H1 (cell line): ENCODE measurements around the gene NR5A1. TPM values are rescaled to one million over a fixed set of nuclear protein-coding genes. Genes with fewer than 3 reads are reported as not detected.

Source experiments
- CTCF ChIA-PET: fragments of 300-600 bp; sonication (Branson Sonifier 250); formaldehyde crosslinking; loops from one replicate; lab custom pipeline; 2021; ENCODE audit not compliant: partially characterized antibody; lab: Charles Lee
- POLR2A ChIA-PET: fragments of 300-600 bp; sonication (Branson Sonifier 250); formaldehyde crosslinking; loops from one replicate; lab custom pipeline; 2021; ENCODE audit warnings: inconsistent platforms; ENCODE audit not compliant: partially characterized antibody; lab: Charles Lee
- DNase-seq, 2 experiments: peaks; one replicate each; pipeline versions ENCODE4 v3.0.0 to v3.0.0-alpha.2; 2010 to 2022; ENCODE audit warnings: low spot score in 2 of 2, low read depth in 1 of 2, mixed read lengths in 1 of 2
- FAIRE-seq: peaks from 2 replicates; lab custom pipeline; 2011; peaks lifted over from hg19 to GRCh38; lab: Jason Lieb, UNC
- H2AFZ ChIP-seq: 2 replicates; pipeline ENCODE4 v1.8.1; 2012; ENCODE audit warnings: low read length, inconsistent platforms
- H2AK5ac ChIP-seq: 2 replicates; pipeline ENCODE4 v1.6.1; 2013; ENCODE audit warnings: low read depth, low read length
- H2BK120ac ChIP-seq: replicated peaks from 2 replicates; pipeline ENCODE3; 2013; ENCODE audit warnings: low read depth, low read length, inconsistent platforms
- H2BK12ac ChIP-seq: 2 replicates; pipeline ENCODE4 v1.6.1; 2013; ENCODE audit warnings: low read depth, low read length
- H2BK15ac ChIP-seq: 2 replicates; pipeline ENCODE4 v1.6.1; 2013; ENCODE audit warnings: low read length
- H2BK20ac ChIP-seq: 2 replicates; pipeline ENCODE4 v1.6.1; 2013; ENCODE audit warnings: low read length
- H2BK5ac ChIP-seq: 2 replicates; pipeline ENCODE4 v1.6.1; 2013; ENCODE audit warnings: low read depth, low read length
- H3K14ac ChIP-seq: 2 replicates; pipeline ENCODE4 v1.6.1; 2013; ENCODE audit warnings: inconsistent platforms; ENCODE audit not compliant: insufficient read length
- H3K18ac ChIP-seq: 2 replicates; pipeline ENCODE4 v1.6.1; 2013; ENCODE audit warnings: low read length; ENCODE audit errors: extremely low read depth
- H3K23ac ChIP-seq: 2 replicates; pipeline ENCODE4 v1.6.1; 2013; ENCODE audit warnings: inconsistent platforms; ENCODE audit not compliant: insufficient read length
- H3K23me2 ChIP-seq: 2 replicates; pipeline ENCODE4 v1.6.1; 2013; ENCODE audit warnings: low read depth, low read length
- H3K27ac ChIP-seq: 2 replicates; pipeline ENCODE4 v1.6.1; 2011; ENCODE audit warnings: low read depth, low read length, inconsistent platforms
- H3K27me3 ChIP-seq, 4 experiments: replicated peaks in 1 of 4; 1 replicate in 1 of 4; 2 replicates in 3 of 4; pipeline versions ENCODE4 v1.6.1 to v1.8.1; 2011 to 2013; ENCODE audit warnings: low read length in 3 of 4, mild to moderate bottlenecking in 3 of 4, inconsistent platforms in 2 of 4, mixed read lengths in 2 of 4, moderate library complexity in 1 of 4; ENCODE audit not compliant: control insufficient read depth in 3 of 4, insufficient read depth in 3 of 4; ENCODE audit errors: extremely low read depth in 1 of 4
- H3K36me3 ChIP-seq, 4 experiments: 2 replicates each; pipeline versions ENCODE4 v1.6.1 to v1.8.1; 2011 to 2013; ENCODE audit warnings: mild to moderate bottlenecking in 4 of 4, low read length in 3 of 4, moderate library complexity in 2 of 4, control low read depth in 1 of 4, inconsistent platforms in 1 of 4; ENCODE audit not compliant: insufficient read depth in 4 of 4, control insufficient read depth in 2 of 4
- H3K4ac ChIP-seq: replicated peaks from 2 replicates; pipeline ENCODE3; 2013; ENCODE audit warnings: low read length, low read depth, mixed read lengths, inconsistent platforms; ENCODE audit not compliant: insufficient read length
- H3K4me1 ChIP-seq, 4 experiments: replicated peaks in 1 of 4; 1 replicate in 1 of 4; 2 replicates in 3 of 4; pipeline versions ENCODE4 v1.6.1 to v1.8.1; 2011 to 2013; ENCODE audit warnings: low read length in 3 of 4, inconsistent platforms in 2 of 4, mixed read lengths in 1 of 4; ENCODE audit not compliant: insufficient read depth in 4 of 4, control insufficient read depth in 3 of 4
- H3K4me2 ChIP-seq, 2 experiments: 2 replicates each; pipeline versions ENCODE4 v1.6.1 to v1.8.1; 2011 to 2013; ENCODE audit warnings: low read depth in 2 of 2, low read length in 2 of 2, control low read depth in 1 of 2, inconsistent platforms in 1 of 2, mild to moderate bottlenecking in 1 of 2; ENCODE audit not compliant: insufficient read depth in 1 of 2
- H3K4me3 ChIP-seq, 4 experiments: fragments of 200-600, 300-600 bp in 1 of 4; sonication (generic), shearing (Covaris generic), sonication (Bioruptor Twin) in 1 of 4; 2 replicates each; pipeline versions ENCODE4 v1.5.1 to v1.8.1; 2011 to 2016; ENCODE audit warnings: low read length in 4 of 4, low read depth in 3 of 4, control low read depth in 2 of 4, inconsistent platforms in 2 of 4, mild to moderate bottlenecking in 2 of 4, mixed read lengths in 1 of 4, moderate library complexity in 1 of 4; ENCODE audit not compliant: insufficient read depth in 2 of 4; ENCODE audit errors: extremely low read depth in 1 of 4
- H3K56ac ChIP-seq: replicated peaks from 2 replicates; pipeline ENCODE3; 2013; ENCODE audit warnings: low read depth, mild to moderate bottlenecking, mixed read lengths, low read length, inconsistent platforms; ENCODE audit not compliant: insufficient read length
- H3K79me1 ChIP-seq: 2 replicates; pipeline ENCODE4 v1.6.1; 2013; ENCODE audit warnings: low read depth, low read length, control low read depth
- H3K79me2 ChIP-seq, 2 experiments: 2 replicates each; pipeline versions ENCODE4 v1.6.1 to v1.8.1; 2012 to 2013; ENCODE audit warnings: low read length in 2 of 2, mild to moderate bottlenecking in 2 of 2, inconsistent platforms in 1 of 2; ENCODE audit not compliant: insufficient read depth in 2 of 2, control insufficient read depth in 1 of 2
- H3K9ac ChIP-seq, 4 experiments: replicated peaks in 1 of 4; 1 replicate in 1 of 4; 2 replicates in 3 of 4; pipeline versions ENCODE4 v1.6.1 to v1.8.1; 2011 to 2013; ENCODE audit warnings: low read depth in 3 of 4, low read length in 3 of 4, control low read depth in 2 of 4, mild to moderate bottlenecking in 2 of 4, moderate library complexity in 2 of 4, inconsistent platforms in 1 of 4; ENCODE audit errors: extremely low read depth in 1 of 4
- H3K9me3 ChIP-seq, 2 experiments: 2 replicates each; pipeline versions ENCODE4 v1.6.1 to v1.8.1; 2012 to 2013; ENCODE audit warnings: mild to moderate bottlenecking in 2 of 2, moderate library complexity in 2 of 2, control low read depth in 1 of 2, inconsistent platforms in 1 of 2, low read depth in 1 of 2, low read length in 1 of 2, mixed read lengths in 1 of 2; ENCODE audit not compliant: insufficient read depth in 2 of 2
- H4K20me1 ChIP-seq, 2 experiments: replicated peaks in 1 of 2; 2 replicates each; pipeline versions ENCODE3 to v1.8.1; 2011 to 2013; ENCODE audit warnings: inconsistent platforms in 2 of 2, low read length in 2 of 2, mild to moderate bottlenecking in 1 of 2; ENCODE audit not compliant: insufficient read depth in 2 of 2, control insufficient read depth in 1 of 2
- H4K5ac ChIP-seq: 2 replicates; pipeline ENCODE4 v1.6.1; 2013; ENCODE audit warnings: low read length, low read depth, mixed read lengths, inconsistent platforms; ENCODE audit not compliant: insufficient read length
- H4K8ac ChIP-seq: 2 replicates; pipeline ENCODE4 v1.8.0; 2013; ENCODE audit warnings: mild to moderate bottlenecking, moderate library complexity, low read length, inconsistent platforms; ENCODE audit not compliant: insufficient read depth; ENCODE audit errors: extremely low read depth
- H4K91ac ChIP-seq: replicated peaks from 2 replicates; pipeline ENCODE3; 2013; ENCODE audit warnings: low read length, mixed read lengths, inconsistent platforms; ENCODE audit not compliant: insufficient read length
- ATF2 ChIP-seq: IDR thresholded peaks from 2 replicates; pipeline ENCODE4 v1.6.1; 2012; ENCODE audit warnings: low read length, inconsistent platforms
- CEBPB ChIP-seq: IDR thresholded peaks from 2 replicates; pipeline ENCODE4 v1.6.1; 2012; ENCODE audit warnings: low read depth, low read length
- CHD1 ChIP-seq: IDR thresholded peaks from 2 replicates; pipeline ENCODE4 v1.6.1; 2012; ENCODE audit warnings: low read depth, low read length, improper control_type of control experiment
- CHD2 ChIP-seq: IDR thresholded peaks from 2 replicates; pipeline ENCODE4 v1.6.1; 2012; ENCODE audit warnings: low read length, improper control_type of control experiment
- CREB1 ChIP-seq: IDR thresholded peaks from 2 replicates; pipeline ENCODE4 v1.6.1; 2012; ENCODE audit warnings: inconsistent platforms
- KDM1A ChIP-seq: fragments of 200-600, 300-600 bp; sonication (generic); IDR thresholded peaks from 2 replicates; pipeline ENCODE4 v1.7.1; 2016; ENCODE audit warnings: mild to moderate bottlenecking, low read length, borderline replicate concordance
- NANOG ChIP-seq: IDR thresholded peaks from 2 replicates; pipeline ENCODE4 v1.6.1; 2011; ENCODE audit warnings: low read length, low read depth, mild to moderate bottlenecking, inconsistent platforms; ENCODE audit not compliant: insufficient read depth, poor library complexity, severe bottlenecking
- POLR2A ChIP-seq, 2 experiments: IDR thresholded peaks; 1 replicate in 1 of 2; 2 replicates in 1 of 2; pipeline ENCODE4 v1.6.1; 2011; ENCODE audit warnings: low read depth in 2 of 2, low read length in 2 of 2, mild to moderate bottlenecking in 2 of 2; ENCODE audit errors: control extremely low read depth in 1 of 2
- SP4 ChIP-seq: IDR thresholded peaks from 2 replicates; pipeline ENCODE4 v1.6.1; 2012; ENCODE audit warnings: low read length, inconsistent platforms
- SUZ12 ChIP-seq: fragments of 200-600 bp; sonication (generic); IDR thresholded peaks from 2 replicates; pipeline ENCODE4 v1.6.1; 2012; ENCODE audit warnings: mild to moderate bottlenecking, inconsistent platforms, low read length, moderate library complexity, mixed read lengths
- TAF1 ChIP-seq: IDR thresholded peaks from 2 replicates; pipeline ENCODE4 v1.6.1; 2011; ENCODE audit warnings: mild to moderate bottlenecking, low read depth, low read length
- WGBS, 2 experiments: shearing (Covaris generic) in 1 of 2; methylation state at CpG; one replicate each; pipeline versions ENCODE4 v1.1.6 to v1.1.7; 2013 to 2015; ENCODE audit warnings: low lambda C conversion rate in 2 of 2, mixed read lengths in 2 of 2, inconsistent platforms in 1 of 2, low coverage in 1 of 2, missing lambda C conversion rate in 1 of 2; ENCODE audit not compliant: insufficient replicate concordance in 2 of 2, insufficient coverage in 1 of 2, insufficient read length in 1 of 2; ENCODE audit errors: extremely low coverage in 1 of 2, missing lambda C conversion rate in 1 of 2; 5-methylcytosine and 5-hydroxymethylcytosine counted together
- polyA plus RNA-seq, 7 experiments: library from polyadenylated mRNA; depleted of rRNA in 3 of 7; stranded (reverse) in 5 of 7; unstranded in 2 of 7; fragments of >200 nt in 5 of 7; fragments of 200-250 nt in 2 of 7; gene quantifications; 1 replicate in 5 of 7; 2 replicates in 1 of 7; 4 replicates in 1 of 7; pipeline versions ENCODE4 v1.2.1 to v1.2.3, GENCODE V29; 2011 to 2013; ENCODE audit warnings: missing spikeins in 2 of 7, mixed read lengths in 2 of 7
- total RNA-seq: library from RNA; stranded (reverse); fragmentation: NEBNext Ultra II Directional; extraction: Animal tissue kit (Norgen Biotek cat#: 25700); gene quantifications from 2 replicates; pipeline ENCODE4 v1.2.1, GENCODE V29; 2021

Gene NR5A1
- total and polyA plus RNA-seq, 2 of the 8 experiments (the other 6 are each of a cell fraction or from before 2014, with no cell fraction given): 0.29 to 0.58 TPM

GRCh38 chr9:124482431-124483031 is 24.7 kb downstream of the NR5A1 start:
- no peak overlapping the region for H3K23ac ChIP-seq
- H2AK5ac ChIP-seq: peak overlapping the region; percentile 80; the same call in 1 of the 2 replicates
- H2BK20ac ChIP-seq: no peak overlapping the region
- no peak overlapping the region for H2BK120ac ChIP-seq
- no peaks in the 10 kb centered on the region for H3K79me1 ChIP-seq
- H3K56ac ChIP-seq: no peak overlapping the region
- peaks cover 8 to 40% (median 25%) of the 10 kb centered on the region in 4 experiments for H3K4me1 ChIP-seq
- H3K27ac ChIP-seq: no peak overlapping the region
- peak overlapping the region; percentile 23 to 55 (median 34); a peak in 7 of 8 replicates for H3K4me3 ChIP-seq
- H4K5ac ChIP-seq: no peak overlapping the region
- H2AFZ ChIP-seq: 0 out of 2 replicates have a peak overlapping the region, but pooled peaks have one; percentile 40
- no peak overlapping the region; the same call in none of the 2 replicates for H3K18ac ChIP-seq
- FAIRE-seq (no peak), DNase-seq (peak in 1 of 2 experiments; percentile 74)
- H2BK5ac ChIP-seq: no peak overlapping the region
- H3K79me2 ChIP-seq: no peaks in the 10 kb centered on the region
- peaks cover 7% of the 10 kb centered on the region; the same call in 1 of the 2 replicates for H3K23me2 ChIP-seq
- no peak overlapping the region for H3K9ac ChIP-seq
- ChIA-PET POLR2A (no interaction called here), CTCF (interaction anchor here (1.8 to 7.0 kb wide), 5 partner anchors 10 to 1083 kb away, joined by 3 to 43 read pairs (median 9); no protein-coding TSS in a partner anchor)
- peak overlapping the region; percentile 20 for H4K91ac ChIP-seq
- no peak overlapping the region for H3K4ac ChIP-seq
- H4K20me1 ChIP-seq: peaks cover 0 to 7% of the 10 kb centered on the region in 2 experiments
- 76% methylated on average over 11 of the region's 26 CpGs; no CpG with 5 or more reads in 1 of the 2 experiments for WGBS, 2 experiments
- H3K27me3 ChIP-seq: peaks cover 8 to 39% (median 32%) of the 10 kb centered on the region in 4 experiments
- H2BK15ac ChIP-seq: peak overlapping the region; percentile 46
- no peak overlapping the region for H4K8ac ChIP-seq
- peak overlapping the region; percentile 81 to 92 for H3K4me2 ChIP-seq
- H3K36me3 ChIP-seq: no peaks in the 10 kb centered on the region
- H3K9me3 ChIP-seq: no peaks in the 10 kb centered on the region
- peak overlapping the region; percentile 63; the same call in 1 of the 2 replicates for H2BK12ac ChIP-seq
- H3K14ac ChIP-seq: no peak overlapping the region
- TF ChIP-seq CHD1 (no peak), ATF2 (no peak), CEBPB (no peak), TAF1 (no peak), POLR2A (IDR thresholded peaks at IDR 0.05; ENCODE audit: control extremely low read depth in 1 of 2, low read depth in 2 of 2, low read length in 2 of 2) (no peak), CHD2 (no peak), NANOG (no peak), KDM1A (no peak), CREB1 (no peak), SP4 (no peak), SUZ12 (no peak)
